MCF 10A (cell line): ENCODE results near the gene SLC38A10. TPM values are rescaled to one million over a fixed set of nuclear protein-coding genes. Genes with fewer than 3 reads are reported as not detected.

Experiments
- BruUV-seq: library from RNA; stranded (reverse); fragments of 400-500 nt; replicated peaks from 2 replicates; lab custom pipeline; 2021; lab: Mats Ljungman, UMichigan
- CTCF ChIA-PET: fragments of 300-600 bp; sonication (Branson Sonifier 250); formaldehyde crosslinking; extraction: SDS; loops from one replicate; lab custom pipeline; 2021; ENCODE audit warnings: antibody characterized with exemption, inconsistent platforms; lab: Yijun Ruan, JAX
- POLR2A ChIA-PET: fragments of 300-600, 350-650 bp; sonication (Branson Sonifier 250); formaldehyde crosslinking; extraction: SDS; loops from one replicate; lab custom pipeline; 2020; ENCODE audit warnings: antibody characterized with exemption, inconsistent platforms; lab: Yijun Ruan, JAX
- DNase-seq: peaks from one replicate; pipeline ENCODE4 v3.0.0-alpha.2; 2018; ENCODE audit not compliant: unreplicated experiment
- H3K27ac Mint-ChIP-seq: one replicate; pipeline ENCODE4 v1.8.0; 2022; ENCODE audit warnings: mild to moderate bottlenecking, low read depth, mixed read lengths; ENCODE audit not compliant: unreplicated experiment
- H3K27me3 Mint-ChIP-seq: one replicate; pipeline ENCODE4 v1.8.0; 2022; ENCODE audit warnings: mixed read lengths; ENCODE audit not compliant: insufficient read depth, unreplicated experiment
- H3K36me3 Mint-ChIP-seq: one replicate; pipeline ENCODE4 v1.8.0; 2022; ENCODE audit warnings: mild to moderate bottlenecking, moderate library complexity, mixed read lengths; ENCODE audit not compliant: insufficient read depth, unreplicated experiment
- H3K4me1 Mint-ChIP-seq: one replicate; pipeline ENCODE4 v1.8.0; 2022; ENCODE audit warnings: mixed read lengths; ENCODE audit not compliant: insufficient read depth, unreplicated experiment
- H3K4me3 Mint-ChIP-seq: one replicate; pipeline ENCODE4 v1.8.0; 2022; ENCODE audit warnings: mild to moderate bottlenecking, moderate library complexity, mixed read lengths; ENCODE audit not compliant: unreplicated experiment
- H3K9me3 Mint-ChIP-seq: one replicate; pipeline ENCODE4 v1.8.0; 2022; ENCODE audit warnings: mixed read lengths; ENCODE audit not compliant: unreplicated experiment
- CTCF ChIP-seq: fragments of 200-600 bp; IDR thresholded peaks from one replicate; pipeline ENCODE4 v1.8.0; 2022; ENCODE audit warnings: antibody characterized with exemption, mild to moderate bottlenecking; ENCODE audit not compliant: unreplicated experiment
- intact Hi-C: fragments of 100-400 bp; cut with micrococcal nuclease; formaldehyde crosslinking; loops from 2 replicates; pipeline ENCODE4 v1.14.1; 2022
- total RNA-seq: library from RNA; stranded (reverse); gene quantifications from 2 replicates; pipeline ENCODE4 v1.2.3, GENCODE V29; 2022

The SLC38A10 gene
- total RNA-seq, 1 experiment from 2014 or later: 98.2 TPM

- DNase-seq: no peak
- POLR2A ChIA-PET: no interaction called here
- no peaks in the 10 kb centered on the region for H3K9me3 Mint-ChIP-seq
- CTCF ChIA-PET: interaction anchor here (0.6 to 1.8 kb wide), 3 partner anchors 13 to 227 kb away, joined by 3 to 7 read pairs (median 4); no protein-coding TSS in a partner anchor
- no peaks in the 10 kb centered on the region for H3K27me3 Mint-ChIP-seq
- no TSS peak for BruUV-seq
- H3K27ac Mint-ChIP-seq: no peak overlapping the region
- intact Hi-C loops: no loop called here
- H3K4me3 Mint-ChIP-seq: no peak overlapping the region
- TF ChIP-seq CTCF: no peak
- H3K4me1 Mint-ChIP-seq: no peaks in the 10 kb centered on the region
- peaks cover 29% of the 10 kb centered on the region for H3K36me3 Mint-ChIP-seq
Measured at GRCh38 chr17:81257533-81257932, 37.6 kb downstream of the SLC38A10 start.

GRCh38 chr17:81256616-81257015 lies 38.5 kb downstream of the SLC38A10 start:
- TF ChIP-seq CTCF: no peak
- POLR2A ChIA-PET: no interaction called here

GRCh38 chr17:81254955-81255717 lies 40.0 kb downstream of the SLC38A10 start:
- Mint-ChIP-seq H3K27ac (no peak overlapping the region), H3K27me3 (no peaks in the 10 kb centered on the region), H3K4me3 (no peak overlapping the region), H3K36me3 (peaks cover 22% of the 10 kb centered on the region), H3K9me3 (no peaks in the 10 kb centered on the region), H3K4me1 (no peaks in the 10 kb centered on the region)
- POLR2A ChIA-PET: interaction anchor here (0.9 to 1.2 kb wide), 2 partner anchors 54 to 139 kb away, joined by 4 read pairs; no protein-coding TSS in a partner anchor
- peak; percentile 35 for DNase-seq
- no TSS peak for BruUV-seq
- intact Hi-C loops: no loop called here
- peak; percentile 9 for TF ChIP-seq CTCF
- CTCF ChIA-PET: interaction anchor here (1.0 to 3.0 kb wide), 2 partner anchors 229 to 234 kb away, joined by 3 to 29 read pairs; no protein-coding TSS in a partner anchor

More at GRCh38 chr17:81256616-81257015, 38.5 kb downstream of the SLC38A10 start:
- H3K36me3 Mint-ChIP-seq: peaks cover 24% of the 10 kb centered on the region
- no peaks in the 10 kb centered on the region for H3K27me3 Mint-ChIP-seq
- H3K9me3 Mint-ChIP-seq: no peaks in the 10 kb centered on the region
- intact Hi-C loops: no loop called here
- DNase-seq: no peak
- no TSS peak for BruUV-seq
- CTCF ChIA-PET: interaction anchor here (0.6 to 1.8 kb wide), 5 partner anchors 24 to 345 kb away, joined by 3 to 7 read pairs (median 4); no protein-coding TSS in a partner anchor
- H3K27ac Mint-ChIP-seq: no peak overlapping the region
- no peak overlapping the region for H3K4me3 Mint-ChIP-seq
- H3K4me1 Mint-ChIP-seq: no peaks in the 10 kb centered on the region
